HG03520 (cell line): ENCODE measurements around the gene AEN.
"Not testable (repeated sequence)": the region's sequence is repeated elsewhere in the genome, so short reads cannot be mapped to it uniquely, and the experiment has no call there.

Experiments used
- ATAC-seq: cut with Tn5 transposase; IDR thresholded peaks from one replicate; pipeline ENCODE4 v1.9.1; 2021; ENCODE audit warnings: mild to moderate bottlenecking, moderate library complexity; ENCODE audit not compliant: unreplicated experiment

The AEN gene

DNA sequence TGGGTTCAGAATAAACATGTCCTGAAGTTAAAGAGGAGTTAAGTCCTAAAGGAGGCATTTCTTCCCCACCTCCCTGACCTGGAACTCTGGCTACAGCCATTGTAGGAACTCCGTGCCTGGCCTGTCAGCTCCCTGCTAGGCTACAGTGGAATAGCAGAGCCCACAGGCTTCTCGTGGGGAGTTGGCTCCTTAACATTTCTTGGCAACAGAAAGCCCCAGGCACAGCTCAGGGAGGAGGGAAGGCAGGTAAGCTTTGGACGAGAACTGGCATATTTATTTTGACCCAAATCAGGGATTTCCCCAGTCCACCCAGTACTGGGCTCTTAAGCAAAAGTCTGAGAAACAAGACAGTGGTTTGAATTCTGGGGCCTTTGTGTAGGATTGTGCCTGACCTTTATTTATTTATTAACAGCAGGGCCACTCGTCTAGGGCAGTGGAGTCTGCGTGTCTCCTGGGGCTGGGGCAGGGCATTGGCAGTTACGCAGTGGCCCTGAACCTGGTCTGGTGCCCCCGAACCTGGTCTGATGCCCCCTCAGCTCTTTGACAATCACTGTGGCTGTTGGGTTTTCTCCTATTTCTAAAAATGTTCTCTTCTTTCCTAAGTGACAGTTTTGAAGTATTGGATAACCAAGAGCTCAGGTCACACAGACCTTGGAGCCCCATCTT is 9.8 kb downstream of the AEN start:
- no peak for ATAC-seq

DNA sequence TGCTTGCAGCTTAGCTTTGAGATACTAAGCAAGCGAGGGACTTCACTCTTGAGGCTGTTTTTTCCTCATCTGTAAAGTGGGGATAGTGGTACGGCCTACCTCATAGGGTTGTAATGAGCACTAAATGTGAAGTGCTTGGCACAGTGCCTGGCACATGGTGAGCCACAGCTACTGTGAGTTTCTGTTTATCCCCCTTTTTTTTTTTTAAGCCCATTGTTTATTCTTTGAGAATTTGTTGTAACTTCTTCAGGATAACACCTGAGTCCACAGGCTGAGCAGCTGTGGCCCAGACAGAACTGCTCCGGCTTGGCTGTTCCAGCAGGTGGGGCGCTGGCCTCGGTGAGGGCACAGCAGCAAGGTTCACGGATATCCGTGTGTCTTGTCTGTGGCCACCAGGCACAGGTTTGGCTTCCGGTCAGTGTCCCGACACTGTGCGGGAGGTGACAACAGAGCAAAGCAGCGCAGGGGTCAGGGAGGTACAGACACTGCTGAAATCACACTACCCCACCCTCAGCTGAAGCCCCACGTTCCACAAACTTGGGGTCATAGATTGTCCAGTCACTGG is 10.4 kb downstream of the AEN start:
- ATAC-seq = no peak

DNA sequence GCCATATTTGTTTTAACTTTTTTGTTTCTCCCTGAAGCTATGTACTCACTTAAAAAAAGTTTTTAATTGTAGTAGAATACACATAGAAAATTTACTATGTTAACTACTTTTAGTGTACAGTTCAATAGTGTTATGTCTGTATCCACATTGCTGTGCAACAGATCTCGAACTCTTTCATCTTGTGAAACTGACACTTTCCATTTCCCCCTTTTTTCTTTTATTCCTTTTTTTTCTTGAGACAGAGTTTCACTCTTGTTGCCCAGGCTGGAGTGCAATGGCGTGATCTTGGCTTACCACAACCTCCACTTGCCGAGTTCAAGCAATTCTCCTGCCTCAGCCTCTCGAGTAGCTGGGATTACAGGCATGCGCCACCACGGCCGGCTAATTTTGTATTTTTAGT is 11.7 kb downstream of the AEN start:
- not testable (repeated sequence) for ATAC-seq

DNA sequence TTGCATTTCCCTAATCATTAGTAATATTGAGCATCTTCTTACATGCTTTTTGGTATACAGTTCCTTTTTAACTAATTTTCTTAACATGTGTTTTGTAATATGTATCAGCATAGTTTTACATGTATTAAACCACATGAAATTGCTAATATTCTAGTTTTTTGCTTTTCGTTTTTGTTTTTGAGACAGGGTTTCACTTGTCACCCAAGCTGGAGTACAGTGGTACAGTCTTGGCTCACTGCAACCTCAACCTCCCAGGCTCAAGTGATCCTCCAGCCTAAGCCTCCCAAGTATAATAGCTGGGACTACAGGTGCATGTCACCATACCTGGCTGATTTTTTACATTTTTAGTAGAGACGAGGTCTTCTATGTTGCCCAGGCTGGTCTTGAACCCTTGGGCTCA is 13.3 kb downstream of the AEN start:
- ATAC-seq = no peak

DNA sequence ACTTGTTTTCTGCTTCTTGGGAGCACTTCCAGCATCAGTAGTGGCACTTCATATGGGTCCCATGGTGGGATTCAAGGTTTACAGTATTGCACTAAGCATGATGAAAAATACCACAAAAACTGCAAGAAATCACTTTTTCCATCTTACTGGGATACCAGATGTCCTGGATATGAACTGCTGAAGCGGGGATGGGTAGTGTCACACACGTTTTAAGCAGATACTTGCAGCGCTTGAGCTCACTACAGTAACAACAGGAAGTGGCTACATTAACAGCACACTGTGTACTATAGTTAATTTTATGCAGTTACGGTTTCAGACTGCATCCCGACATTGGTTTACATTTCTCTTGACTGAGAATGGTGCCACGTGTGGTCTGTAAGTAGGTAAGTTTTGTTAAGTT is 14.2 kb downstream of the AEN start:
- ATAC-seq = peak; percentile 27

DNA sequence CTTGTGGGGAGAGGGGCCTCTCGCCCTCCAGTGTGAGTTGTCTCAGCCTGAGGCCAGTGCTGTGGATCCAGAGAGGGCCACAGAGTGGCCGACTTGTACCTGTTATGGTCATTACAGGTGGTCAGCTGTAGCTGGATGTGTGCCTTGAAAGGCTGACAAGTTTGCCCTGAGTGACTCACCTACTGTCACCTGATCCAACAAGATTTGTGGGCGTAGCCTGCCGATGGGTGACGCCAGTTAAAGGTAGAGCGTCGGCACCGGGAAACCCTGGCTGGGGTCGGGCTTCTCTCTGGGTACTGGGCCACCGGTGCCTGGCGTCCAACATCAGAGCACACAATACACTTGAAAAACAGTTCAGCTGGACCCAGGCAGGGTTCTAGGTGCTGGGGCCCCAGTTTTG is 14.9 kb downstream of the AEN start:
- ATAC-seq = no peak

DNA sequence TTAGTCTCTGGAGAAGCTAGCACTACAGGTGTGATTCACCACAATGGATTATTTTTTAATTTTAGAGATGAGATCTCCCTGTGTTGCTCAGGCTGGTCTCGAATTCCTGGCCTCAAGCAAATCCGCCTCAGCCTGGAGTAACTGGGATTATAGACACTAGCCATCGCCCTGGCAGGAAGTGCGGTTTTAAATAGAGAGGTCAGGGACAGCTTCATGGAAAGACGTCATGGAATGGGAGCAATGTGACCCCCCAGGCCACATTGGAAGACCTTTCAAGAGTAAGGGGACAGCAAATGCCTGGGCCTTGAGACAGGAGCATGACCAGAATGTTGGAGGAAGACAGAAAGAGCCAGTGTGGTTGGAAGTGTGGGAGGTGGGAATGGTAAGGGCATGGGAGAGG is 15.5 kb downstream of the AEN start:
- ATAC-seq = no peak

DNA sequence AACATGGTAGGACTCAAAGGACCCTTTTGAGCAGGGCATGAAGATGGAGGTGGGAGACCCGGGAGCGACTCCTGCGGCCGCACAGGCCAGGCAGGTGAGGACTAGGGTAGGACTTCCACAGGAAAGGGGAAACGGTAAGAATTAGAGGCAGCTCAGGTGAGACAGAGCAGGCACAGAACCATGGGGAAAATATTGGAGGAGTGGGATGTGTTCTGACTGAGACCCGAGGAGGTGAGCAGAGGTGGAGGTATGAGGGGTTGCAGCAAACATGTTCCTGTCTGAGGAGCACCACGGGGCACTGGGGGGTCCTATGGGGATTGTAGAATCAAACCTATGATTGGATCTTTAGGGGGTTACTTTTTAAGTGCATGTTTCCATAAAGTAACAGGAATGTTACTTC is 16.3 kb downstream of the AEN start:
- no peak for ATAC-seq

DNA sequence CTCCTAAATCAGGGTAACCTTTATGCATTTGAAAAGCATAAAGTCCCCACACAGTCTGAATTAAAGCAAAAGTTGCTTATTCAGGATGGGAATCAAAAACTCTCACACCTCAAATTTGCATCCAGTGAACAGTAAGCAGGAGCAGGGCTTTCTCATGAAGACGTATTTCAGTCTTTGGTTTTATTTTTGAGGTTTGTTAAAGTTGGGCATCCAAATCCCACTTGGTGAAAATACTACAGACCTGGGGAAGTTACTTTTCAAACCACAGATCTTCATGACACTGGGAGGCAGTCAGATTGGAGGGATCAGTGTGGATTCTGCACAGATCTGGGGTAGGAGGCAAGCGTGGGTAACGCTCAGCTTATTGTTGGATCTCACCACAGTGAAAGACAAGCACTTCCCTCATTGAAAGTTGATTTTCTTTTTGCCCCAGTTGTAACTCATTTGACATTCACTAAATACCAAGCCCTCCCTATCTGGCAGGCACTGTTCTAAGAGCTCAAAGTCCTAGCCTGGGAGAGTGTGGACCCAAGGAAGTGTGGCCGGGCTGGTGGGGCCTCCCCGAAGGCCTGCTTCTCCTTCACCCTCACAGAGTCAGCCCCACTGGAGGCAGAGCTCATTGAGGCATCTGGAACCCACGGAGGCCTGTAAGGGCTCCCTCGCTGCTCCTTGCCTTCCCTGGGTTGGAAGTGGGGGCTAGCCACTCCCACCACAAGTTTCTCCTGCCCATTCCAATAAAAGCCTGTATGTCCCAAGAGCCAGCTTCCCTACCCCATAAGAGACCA is 16.9 kb downstream of the AEN start:
- ATAC-seq = no peak

DNA sequence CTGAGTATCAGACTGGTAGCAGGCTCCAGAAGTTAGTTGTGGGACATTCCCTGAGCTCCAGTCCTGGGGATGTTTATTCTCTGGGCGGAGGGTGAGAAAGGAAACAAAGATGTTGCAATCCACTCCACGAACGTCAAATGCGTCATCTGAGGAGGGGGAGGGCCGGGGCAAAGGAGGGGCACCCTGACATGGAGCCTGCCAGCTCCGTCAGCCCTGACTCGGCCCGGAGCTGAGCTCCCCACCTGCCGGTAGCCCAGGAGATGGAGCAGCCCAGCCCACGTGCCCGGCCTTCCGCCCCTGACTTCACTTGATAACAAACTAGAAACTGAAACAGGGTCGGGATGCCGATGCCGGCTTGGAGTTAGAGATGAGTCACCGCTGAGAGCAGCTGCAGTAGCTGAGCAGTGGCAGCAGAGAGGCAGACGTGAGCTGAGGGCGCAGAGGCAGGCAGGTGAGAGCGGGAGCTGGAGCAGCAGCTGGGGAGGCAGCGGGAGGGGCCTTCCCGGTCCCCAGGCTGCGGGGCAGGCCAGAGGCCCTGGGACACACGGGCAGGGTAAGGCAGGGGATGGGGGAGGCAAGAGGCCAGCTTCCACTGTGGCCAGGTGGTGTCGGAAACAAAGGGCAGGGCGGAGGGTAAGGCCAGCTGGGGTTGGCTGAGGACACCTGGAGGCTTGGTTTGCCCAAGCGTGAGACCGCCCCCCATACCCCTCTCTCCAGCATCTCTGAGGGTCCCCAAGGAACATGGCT is 17.7 kb downstream of the AEN start, which contains the start of gene ISG20:
Gene ISG20, plus strand, starts transcription at position 391 of the 747 bp plus-strand sequence. Its CDS starts 351 bp downstream, at position 742.
- ATAC-seq = peak; percentile 68

DNA sequence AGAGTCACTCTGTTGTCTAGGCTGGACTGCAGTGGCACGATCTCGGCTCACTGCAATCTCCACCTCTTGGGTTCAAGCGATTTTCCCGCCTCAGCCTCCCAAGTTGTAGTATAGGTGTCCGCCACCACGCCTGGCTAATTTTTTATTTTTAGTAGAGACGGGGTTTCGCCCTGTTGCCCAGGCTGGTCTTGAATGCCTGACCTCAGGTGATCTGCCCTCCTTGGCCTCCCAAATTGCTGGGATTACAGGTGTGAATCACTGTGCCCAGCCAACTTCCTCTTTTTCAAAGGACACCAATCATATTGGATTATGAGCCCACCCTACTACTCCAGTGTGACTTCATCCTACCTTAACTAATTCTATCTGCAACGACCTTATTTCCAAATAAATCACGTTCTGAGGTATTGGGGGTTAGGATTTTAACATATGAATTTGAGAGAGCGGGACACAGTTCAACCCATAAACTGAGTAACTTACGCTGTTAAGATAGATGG is 20.9 kb downstream of the AEN start:
- ATAC-seq = no peak

DNA sequence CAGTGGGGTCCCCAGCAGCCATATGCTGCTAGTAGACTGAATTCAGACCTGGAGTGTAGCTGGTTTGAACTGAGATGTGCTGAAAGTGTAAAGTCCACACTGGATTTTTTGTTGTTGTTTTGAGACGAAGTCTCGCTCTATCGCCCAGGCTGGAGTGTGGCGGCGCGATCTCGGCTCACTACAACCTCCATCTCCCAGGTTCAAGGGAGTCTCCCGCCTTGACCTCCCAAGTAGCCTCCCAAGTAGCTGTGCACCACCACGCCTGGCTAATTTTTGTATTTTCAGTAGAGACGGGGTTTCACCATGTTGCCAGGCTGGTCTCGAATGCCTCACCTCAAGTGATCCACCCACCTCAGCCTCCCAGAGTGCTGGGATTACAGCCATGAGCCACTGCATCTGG is 21.4 kb downstream of the AEN start:
- ATAC-seq = not testable (repeated sequence)

DNA sequence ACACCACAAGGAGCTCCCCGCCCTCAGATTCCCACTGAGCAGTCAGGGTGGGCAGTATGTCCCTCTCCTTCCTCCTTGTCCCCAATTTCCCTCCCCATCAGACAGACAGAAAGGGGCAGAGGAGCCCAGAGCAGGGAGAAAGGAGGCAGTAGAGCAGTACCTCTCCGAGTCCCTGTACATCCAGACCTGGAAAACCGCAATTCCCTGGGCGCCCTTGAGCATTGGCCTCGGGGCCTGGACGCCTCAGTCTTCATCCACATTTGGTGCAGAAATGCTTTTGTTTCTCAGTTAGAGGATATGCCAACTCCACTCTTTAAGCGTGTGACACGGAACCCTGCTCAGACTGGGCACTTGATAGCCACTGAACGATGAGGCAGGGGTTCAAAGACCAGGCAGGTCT is 23.6 kb downstream of the AEN start:
- ATAC-seq = no peak

DNA sequence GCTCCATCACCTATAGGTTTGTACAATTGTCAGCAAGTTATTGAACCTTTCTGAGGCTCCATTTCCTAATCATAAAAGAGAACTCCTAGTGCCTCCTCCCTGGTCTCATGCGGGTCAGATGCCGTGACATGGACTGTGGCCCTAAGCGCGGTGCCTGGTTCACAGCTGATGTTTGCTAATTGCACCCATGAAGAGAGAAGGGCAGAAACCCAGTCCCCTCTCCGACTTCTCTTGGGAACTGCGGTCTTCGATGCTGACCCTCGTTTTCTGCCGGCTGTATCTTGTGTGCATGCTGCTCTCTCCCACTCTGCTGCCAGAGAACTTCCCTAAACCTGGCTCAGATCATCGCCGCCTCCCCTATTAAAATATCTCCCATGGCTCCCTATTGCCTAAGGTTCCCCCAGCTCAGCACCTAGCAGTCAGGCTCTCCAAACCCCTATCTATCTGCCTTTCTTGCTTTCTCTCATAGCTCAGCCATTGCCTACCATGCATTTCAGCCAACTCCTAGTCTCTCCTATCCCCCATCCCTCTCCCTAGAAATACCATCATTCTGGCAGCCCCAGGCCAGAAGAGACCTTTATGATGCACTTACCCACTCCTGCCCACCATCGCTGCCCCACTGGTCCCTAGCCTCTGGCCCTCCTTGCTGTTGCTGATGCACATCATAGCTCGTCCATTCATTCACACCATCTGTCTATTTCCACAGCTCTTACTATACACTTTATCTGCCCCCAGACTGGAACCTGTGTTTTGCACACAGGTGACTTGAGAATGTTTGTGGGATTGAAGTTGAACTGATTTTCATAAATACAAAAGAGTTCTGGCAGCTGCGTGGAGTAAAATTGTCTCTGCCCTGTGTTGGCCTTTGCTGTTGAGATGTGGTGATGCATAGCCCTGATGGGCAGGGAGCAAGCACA is 24.3 kb downstream of the AEN start:
- ATAC-seq = no peak

DNA sequence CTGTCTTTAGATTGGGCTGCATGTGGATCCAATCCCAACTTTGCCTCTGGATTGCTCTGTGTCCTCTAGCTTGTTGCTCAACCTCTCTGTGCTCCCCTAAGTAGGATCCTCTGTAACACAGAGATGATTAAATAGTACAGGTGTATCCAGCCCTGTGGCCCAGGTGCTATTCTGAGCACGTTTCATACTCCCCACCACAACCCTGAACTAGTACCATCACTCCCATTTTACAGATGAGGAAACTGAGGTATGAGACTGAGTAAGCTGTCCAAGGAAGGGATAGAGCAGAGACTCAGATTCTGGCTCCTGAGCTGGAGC is 24.9 kb downstream of the AEN start:
- no peak for ATAC-seq

DNA sequence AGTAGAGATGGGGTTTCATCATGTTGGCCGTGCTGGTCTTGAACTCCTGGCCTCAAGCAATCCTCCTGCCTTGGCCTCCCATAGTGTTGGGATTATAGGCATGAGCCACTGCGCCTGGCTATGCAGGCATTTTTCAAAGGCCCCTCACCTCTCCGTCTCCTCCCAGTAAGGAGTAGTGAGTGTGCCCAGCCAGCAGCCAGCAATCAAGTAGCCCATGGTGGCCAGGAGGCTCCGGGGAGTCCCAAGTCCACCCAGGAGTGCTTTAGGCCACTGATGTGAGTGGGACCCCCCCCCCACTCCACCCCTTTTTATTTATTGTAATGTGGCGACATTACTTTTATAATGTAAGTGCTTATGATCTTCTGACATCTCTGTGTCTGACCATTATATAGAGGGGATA is 25.8 kb downstream of the AEN start:
- no peak for ATAC-seq

DNA sequence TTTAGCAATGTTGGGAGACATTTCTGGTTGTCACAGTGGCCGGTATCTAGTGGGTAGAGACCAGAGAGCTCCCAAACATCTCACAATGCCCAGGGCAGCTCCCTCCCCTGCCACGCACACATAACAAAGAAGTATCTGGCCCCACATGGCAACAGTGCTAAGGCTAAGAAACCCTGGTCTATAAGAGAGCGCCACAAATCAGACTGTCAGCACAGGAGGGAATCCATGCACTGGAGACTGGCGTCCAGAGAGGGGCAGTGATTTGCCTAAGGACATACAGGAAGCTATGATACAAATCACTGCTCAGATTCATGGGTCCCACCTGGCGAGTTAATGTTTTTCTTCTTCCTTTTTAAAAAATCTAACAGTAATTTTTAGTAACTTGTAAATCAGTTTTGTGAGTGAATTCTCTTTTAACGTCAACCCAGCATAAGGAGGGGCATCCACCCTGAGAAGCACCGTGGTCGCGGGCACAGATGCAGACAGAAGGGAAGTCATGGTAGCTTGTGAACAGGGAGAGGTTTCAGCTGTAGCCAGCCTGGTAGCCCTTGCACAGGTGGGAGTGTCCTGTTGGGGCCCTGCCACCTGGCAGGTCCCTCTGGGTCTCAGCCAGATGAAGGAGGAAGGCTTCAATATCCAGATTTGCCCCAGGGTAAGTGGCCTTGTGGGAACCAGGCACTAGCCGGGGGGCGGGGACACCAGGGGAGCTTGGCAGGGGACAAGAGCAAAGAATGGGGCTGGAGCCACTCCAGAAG is 26.4 kb downstream of the AEN start:
- no peak for ATAC-seq

DNA sequence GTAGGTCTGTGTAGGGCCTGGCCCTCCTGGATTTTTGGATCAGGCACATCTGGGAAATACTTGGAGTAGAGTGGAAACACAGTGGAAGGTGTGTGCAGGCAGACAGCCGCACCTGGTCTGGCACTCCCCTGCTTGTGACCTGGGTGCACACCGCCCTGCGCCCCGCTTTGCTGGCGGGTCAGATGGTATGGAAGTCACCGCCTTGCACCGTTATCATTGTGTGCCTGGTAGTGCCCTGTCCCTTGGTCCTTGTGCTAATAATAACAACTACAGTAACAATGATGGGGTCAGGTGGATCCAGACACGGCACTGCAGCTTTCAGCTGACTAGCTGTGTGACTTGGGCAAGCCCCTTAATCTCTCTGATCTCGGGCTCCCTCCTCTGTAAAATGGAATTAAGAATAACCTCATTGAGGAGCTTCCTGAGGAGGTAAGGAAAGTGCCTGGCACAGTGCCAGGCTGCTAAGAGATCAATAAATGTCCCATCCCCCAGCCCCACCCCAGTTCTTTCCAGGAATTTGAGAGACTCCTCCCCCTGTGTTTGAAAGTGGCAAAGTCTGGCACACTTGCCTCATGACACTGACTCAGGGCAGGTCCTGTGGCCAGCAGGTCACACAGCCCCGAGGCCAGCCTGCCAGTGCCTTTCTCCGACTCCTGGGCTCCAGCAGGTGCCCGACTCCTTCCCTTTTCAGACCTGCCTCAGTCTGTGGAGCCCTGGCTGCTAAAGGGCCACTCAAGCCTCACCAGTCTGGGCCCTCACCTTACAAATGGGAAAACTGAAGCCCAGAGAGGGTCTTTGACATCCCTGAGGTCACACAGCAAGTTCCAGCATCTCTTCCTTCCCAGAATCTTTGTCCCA is 27.4 kb downstream of the AEN start:
- no peak for ATAC-seq

DNA sequence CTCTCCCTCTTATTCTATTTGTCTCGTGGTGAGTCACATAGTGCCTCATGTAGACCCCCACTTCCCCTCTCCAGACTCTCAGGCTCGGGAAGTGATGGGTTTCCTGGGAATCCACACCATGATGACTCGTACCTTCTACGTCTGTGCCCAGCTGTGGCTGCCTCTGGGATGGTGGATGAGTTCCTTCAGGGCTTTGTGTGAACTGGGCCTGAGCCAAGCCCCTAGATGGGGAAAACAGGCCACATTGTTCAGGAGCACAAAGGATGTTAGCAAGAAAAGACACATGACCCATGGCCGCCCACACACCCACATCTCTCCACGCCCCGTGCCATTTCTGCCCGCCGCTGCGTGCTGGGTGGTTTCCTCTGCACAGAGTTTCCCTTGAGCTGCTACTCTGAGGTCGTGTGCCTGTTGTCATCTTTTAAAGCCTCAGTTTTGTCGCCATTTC is 28.2 kb downstream of the AEN start:
- ATAC-seq = peak; percentile 67
